ENCODE results near the gene P2RX6. TPM values are rescaled to one million over a fixed set of nuclear protein-coding genes. Genes with fewer than 3 reads are reported as not detected.

The P2RX6 gene
- total and polyA plus RNA-seq, 9 of the 15 experiments (the other 6 are each of a cell fraction or from before 2014, with no cell fraction given) = 0.01 to 3.9 (median 1.5) TPM; not detected in 1

DNA sequence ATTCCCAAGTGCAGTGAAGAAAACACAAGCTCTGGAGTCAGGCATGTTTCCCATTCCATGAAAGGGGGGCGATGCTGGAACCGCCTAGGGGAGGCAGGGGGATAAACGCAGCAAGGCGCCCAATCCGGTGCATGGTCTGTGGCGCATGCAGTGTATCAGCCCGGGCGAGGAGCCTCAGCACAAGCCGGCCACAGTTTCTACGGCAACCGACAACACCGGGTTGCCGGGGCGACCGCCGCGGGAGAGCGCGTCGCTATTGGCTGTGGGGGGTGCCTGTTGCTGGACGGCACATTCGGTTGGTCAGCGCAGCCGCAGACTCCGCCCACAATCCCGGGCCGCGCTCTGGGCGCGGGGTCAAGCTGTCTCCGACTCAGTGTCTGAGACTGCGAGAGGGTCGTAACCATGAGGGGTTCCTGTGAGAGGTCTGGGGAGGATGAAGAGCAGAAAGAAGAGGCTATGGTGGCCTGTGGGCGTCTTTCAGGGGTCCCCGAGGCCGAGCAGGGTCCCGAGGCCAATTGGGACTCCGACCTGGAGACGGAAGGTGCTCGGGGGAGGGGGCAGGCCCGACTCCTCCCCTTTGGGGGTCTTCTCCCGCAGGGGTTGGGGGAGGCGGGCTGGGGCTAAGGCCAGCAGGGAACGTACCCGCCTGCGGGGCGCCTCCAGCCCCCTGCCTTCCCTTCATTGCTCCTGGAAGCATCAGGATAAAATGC, 30.8 kb downstream of the P2RX6 start, which contains the start of gene LRRC74B (continued):
- TF ChIP-seq, protein P1, sequence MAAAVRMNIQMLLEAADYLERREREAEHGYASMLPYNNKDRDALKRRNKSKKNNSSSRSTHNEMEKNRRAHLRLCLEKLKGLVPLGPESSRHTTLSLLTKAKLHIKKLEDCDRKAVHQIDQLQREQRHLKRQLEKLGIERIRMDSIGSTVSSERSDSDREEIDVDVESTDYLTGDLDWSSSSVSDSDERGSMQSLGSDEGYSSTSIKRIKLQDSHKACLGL (CRISPR knock-in tag; IDR thresholded peaks at IDR 0.05; ENCODE audit: borderline replicate concordance, poor library complexity, severe bottlenecking) = no peak
- TF ChIP-seq ZNF133 (CRISPR knock-in tag; IDR thresholded peaks at IDR 0.05) (0 out of 2 replicates have a peak, but pooled peaks have one; percentile 20), NFXL1 (CRISPR knock-in tag; IDR thresholded peaks at IDR 0.05) (no peak), SP1 (CRISPR knock-in tag; IDR thresholded peaks at IDR 0.05) (peak; percentile 96), CREBBP (IDR thresholded peaks at IDR 0.05; ENCODE audit: low read depth, low read length) (peak; percentile 97), HEY1 (CRISPR knock-in tag; IDR thresholded peaks at IDR 0.05; ENCODE audit: borderline replicate concordance) (no peak), HIVEP1 (CRISPR knock-in tag; IDR thresholded peaks at IDR 0.05) (peak; percentile 5; the same call in 1 of the 2 replicates), NR2C2 (CRISPR knock-in tag; IDR thresholded peaks at IDR 0.05) (peak; percentile 65; the same call in 1 of the 2 replicates), NR2C2 (tag; IDR thresholded peaks at IDR 0.05) (no peak), ZNF23 (CRISPR knock-in tag; IDR thresholded peaks at IDR 0.05) (no peak), SUPT5H (IDR thresholded peaks at IDR 0.05) (no peak), SIX5 (IDR thresholded peaks at IDR 0.05; ENCODE audit: borderline replicate concordance in 1 of 2, insufficient read depth in 1 of 2, low read depth in 1 of 2, low read length in 2 of 2) (peak in 1 of 2 experiments; percentile 14; a peak in 2 of 4 replicates), ELF4 (CRISPR knock-in tag; IDR thresholded peaks at IDR 0.05) (no peak), ZNF217 (CRISPR knock-in tag; IDR thresholded peaks at IDR 0.05) (no peak), TSC22D4 (tag; IDR thresholded peaks at IDR 0.05) (no peak), CREM (IDR thresholded peaks at IDR 0.05; ENCODE audit: low read depth) (no peak), LEF1 (IDR thresholded peaks at IDR 0.05) (no peak), MAZ (CRISPR knock-in tag; conservative IDR thresholded peaks at IDR 0.05 in 1 of 2, IDR thresholded peaks at IDR 0.05 in 1 of 2) (0 out of 4 replicates have a peak, but pooled peaks of 1 of the 2 experiments have one; percentile 6)
- TF ChIP-seq, protein P2, sequence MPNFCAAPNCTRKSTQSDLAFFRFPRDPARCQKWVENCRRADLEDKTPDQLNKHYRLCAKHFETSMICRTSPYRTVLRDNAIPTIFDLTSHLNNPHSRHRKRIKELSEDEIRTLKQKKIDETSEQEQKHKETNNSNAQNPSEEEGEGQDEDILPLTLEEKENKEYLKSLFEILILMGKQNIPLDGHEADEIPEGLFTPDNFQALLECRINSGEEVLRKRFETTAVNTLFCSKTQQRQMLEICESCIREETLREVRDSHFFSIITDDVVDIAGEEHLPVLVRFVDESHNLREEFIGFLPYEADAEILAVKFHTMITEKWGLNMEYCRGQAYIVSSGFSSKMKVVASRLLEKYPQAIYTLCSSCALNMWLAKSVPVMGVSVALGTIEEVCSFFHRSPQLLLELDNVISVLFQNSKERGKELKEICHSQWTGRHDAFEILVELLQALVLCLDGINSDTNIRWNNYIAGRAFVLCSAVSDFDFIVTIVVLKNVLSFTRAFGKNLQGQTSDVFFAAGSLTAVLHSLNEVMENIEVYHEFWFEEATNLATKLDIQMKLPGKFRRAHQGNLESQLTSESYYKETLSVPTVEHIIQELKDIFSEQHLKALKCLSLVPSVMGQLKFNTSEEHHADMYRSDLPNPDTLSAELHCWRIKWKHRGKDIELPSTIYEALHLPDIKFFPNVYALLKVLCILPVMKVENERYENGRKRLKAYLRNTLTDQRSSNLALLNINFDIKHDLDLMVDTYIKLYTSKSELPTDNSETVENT (CRISPR knock-in tag; IDR thresholded peaks at IDR 0.05) = peak; percentile 81
- TF ChIP-seq, protein P3, sequence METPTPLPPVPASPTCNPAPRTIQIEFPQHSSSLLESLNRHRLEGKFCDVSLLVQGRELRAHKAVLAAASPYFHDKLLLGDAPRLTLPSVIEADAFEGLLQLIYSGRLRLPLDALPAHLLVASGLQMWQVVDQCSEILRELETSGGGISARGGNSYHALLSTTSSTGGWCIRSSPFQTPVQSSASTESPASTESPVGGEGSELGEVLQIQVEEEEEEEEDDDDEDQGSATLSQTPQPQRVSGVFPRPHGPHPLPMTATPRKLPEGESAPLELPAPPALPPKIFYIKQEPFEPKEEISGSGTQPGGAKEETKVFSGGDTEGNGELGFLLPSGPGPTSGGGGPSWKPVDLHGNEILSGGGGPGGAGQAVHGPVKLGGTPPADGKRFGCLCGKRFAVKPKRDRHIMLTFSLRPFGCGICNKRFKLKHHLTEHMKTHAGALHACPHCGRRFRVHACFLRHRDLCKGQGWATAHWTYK (CRISPR knock-in tag; IDR thresholded peaks at IDR 0.05) = peak; percentile 16; the same call in 1 of the 2 replicates
- TF ChIP-seq, protein P4, sequence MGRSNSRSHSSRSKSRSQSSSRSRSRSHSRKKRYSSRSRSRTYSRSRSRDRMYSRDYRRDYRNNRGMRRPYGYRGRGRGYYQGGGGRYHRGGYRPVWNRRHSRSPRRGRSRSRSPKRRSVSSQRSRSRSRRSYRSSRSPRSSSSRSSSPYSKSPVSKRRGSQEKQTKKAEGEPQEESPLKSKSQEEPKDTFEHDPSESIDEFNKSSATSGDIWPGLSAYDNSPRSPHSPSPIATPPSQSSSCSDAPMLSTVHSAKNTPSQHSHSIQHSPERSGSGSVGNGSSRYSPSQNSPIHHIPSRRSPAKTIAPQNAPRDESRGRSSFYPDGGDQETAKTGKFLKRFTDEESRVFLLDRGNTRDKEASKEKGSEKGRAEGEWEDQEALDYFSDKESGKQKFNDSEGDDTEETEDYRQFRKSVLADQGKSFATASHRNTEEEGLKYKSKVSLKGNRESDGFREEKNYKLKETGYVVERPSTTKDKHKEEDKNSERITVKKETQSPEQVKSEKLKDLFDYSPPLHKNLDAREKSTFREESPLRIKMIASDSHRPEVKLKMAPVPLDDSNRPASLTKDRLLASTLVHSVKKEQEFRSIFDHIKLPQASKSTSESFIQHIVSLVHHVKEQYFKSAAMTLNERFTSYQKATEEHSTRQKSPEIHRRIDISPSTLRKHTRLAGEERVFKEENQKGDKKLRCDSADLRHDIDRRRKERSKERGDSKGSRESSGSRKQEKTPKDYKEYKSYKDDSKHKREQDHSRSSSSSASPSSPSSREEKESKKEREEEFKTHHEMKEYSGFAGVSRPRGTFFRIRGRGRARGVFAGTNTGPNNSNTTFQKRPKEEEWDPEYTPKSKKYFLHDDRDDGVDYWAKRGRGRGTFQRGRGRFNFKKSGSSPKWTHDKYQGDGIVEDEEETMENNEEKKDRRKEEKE (IDR thresholded peaks at IDR 0.05; ENCODE audit: borderline replicate concordance in 1 of 2, control insufficient read depth in 1 of 2, low read depth in 2 of 2, low read length in 1 of 2) = no peak

All from K562 (cell line).